GM19025 (cell line): Measurements from ENCODE around the gene ABCB4.

Experiments
- ATAC-seq: cut with Tn5 transposase; IDR thresholded peaks from one replicate; pipeline ENCODE4 v1.9.1; 2021; ENCODE audit warnings: mild to moderate bottlenecking, low read depth, moderate library complexity; ENCODE audit not compliant: unreplicated experiment

Gene ABCB4

DNA sequence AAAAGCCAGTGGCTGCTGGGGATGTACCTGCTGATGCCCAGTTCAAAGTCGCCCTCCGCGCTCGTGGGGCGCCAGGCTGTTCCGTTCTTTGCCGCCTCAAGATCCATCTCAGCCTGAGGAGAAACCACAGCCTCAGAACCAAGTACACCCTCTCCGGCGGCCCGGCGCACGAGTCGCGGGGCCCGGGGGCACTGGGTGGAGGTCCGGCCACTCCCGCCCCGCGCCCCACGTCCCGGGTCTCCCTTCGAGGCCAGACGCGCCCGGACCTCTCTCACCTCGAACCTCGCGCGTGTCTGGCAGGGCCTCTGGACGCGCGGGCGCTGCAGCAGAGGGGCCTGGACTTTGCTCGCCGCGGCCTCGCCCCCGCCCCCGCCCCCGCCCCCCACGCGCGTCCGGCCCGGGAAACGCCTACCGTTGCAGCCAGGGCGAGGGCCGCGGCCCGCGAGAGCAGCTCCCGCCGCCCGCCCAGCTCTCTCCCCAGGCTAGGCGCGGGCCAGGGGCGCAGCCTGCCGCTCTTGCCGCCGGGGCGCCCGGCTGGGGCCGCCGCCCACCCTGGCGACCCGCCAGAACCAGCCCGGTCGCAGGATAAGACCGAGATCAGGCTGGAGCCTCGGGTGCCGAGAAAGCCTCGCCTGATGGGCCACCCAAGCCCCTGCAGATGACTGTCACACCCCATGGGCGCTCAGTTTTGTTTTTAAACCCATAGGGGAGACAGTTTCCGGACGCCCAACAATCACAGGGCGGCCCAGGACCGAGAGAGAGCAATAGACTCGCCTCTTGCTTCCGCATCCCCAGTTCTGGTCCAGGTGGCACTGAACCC, at the start of gene ABCB4:
Gene ABCB4 (minus strand): TSS at position 322 of the 820 bp plus-strand sequence. CDS start 215 bp downstream, at position 107.
- ATAC-seq, result peak; percentile 35

DNA sequence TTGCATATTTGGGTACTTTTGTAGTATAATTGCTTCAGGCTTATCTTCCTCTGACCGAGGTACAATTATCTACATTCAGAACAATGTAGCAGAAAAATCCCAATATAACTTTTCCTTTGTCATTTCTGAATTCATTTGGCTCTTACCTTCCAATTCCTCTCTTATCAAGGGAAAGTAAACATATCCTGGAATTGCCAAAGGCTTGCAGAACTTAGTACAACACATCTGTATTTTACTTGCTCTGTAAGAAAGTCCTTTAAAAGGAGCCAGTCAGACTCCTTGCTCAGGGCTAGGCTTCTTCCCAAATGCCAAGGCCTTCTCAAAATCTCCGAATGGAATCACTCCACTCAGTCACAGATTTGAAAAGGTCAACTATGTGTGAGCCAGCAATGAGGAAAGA, 43.3 kb upstream of the ABCB4 start:
- ATAC-seq, result no peak

DNA sequence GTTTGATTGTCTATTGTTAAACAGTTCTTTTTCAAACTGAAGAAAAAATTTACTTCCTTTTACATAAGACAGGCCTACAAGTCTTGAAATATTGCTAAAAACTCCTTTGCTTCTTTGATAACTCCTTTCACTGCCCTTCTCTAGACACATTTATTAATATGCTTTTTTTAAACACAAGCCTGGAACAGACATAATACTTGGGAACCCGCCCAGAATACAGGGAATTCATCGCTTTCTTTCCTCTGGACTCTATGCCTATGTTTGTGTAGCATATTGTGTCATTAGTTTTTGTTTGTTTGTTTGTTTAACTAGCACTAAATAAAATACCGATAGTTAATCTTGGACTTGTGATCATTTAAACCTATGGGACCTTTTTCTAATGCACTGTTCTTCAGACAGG, 42.4 kb upstream of the ABCB4 start:
- no peak for ATAC-seq

DNA sequence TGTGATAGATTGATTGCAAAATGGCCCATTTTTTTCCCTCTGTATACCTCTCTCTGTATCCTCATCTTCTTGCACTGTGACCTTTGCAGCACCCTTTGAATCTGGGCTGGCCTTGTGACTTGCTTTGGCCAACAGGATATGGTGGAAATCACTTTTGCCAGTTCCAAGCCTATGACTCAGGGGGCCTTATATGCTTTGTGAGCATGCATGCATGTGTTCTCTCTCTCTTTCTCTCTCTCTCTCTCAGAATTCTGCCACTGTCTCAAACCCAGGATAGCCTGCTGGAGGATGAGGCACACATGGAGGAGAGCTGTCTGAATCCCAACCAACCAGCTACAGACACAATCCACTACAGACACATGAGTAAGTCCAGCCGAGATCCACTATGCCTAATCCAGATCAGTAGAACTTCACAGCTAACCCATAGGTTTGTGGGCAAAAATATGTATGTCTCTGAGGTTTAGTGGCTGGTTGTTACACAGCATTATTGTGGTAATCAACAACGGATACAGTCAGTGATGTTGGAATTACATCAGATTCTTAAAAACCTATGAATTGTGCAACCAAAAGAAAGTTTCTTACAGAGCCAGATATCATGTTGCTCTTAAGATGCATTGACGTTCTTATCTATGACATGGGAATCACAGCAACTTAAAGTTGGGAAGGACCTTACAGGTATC, 41.8 kb upstream of the ABCB4 start:
- no peak for ATAC-seq

DNA sequence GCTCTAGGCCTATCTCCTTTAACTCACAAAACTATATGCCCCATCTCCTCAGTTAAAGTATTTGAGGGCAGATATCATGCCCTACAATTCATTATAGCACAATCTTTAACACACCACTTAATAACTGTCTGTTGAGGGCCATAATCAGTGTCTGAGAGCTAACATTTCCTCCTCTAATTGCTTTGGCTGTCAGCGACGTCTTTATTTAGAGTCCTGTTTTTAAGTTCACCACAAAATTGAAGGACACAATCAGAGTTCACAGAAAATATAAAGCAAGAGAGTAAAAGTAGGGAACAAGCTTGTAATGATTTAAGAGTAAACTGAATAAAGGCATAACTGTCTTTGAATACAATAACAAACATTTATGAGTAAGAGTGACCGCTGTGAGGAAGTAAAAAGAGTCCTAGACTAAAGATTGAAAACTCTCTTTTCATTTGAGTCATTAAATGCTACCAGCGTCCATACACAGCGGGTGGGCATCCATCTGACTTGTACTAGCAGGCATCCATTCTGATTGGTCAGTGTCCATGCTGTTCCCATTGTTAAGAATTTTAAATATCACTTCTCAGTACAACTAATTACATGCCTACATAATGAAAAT, 38.4 kb upstream of the ABCB4 start:
- no peak for ATAC-seq

DNA sequence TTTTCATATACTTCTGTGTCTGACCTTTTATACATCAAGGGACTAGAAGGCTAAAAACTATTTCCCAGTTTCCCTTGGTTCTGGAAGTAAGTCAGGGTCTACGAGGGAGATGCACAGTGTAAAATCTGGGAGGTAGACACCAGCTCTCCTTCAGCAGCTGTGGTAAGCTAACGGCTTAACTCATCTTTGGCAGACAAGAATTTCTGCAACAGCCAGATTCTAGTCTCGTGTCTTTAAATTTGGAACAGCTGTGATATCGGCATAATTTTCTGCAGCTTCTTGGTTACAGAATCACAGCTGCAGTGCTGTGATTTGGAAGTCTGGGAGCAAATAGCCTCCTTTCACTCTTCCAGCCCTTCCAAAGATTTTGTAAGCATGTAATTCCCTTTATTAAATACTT, 37.4 kb upstream of the ABCB4 start:
- ATAC-seq, result no peak

DNA sequence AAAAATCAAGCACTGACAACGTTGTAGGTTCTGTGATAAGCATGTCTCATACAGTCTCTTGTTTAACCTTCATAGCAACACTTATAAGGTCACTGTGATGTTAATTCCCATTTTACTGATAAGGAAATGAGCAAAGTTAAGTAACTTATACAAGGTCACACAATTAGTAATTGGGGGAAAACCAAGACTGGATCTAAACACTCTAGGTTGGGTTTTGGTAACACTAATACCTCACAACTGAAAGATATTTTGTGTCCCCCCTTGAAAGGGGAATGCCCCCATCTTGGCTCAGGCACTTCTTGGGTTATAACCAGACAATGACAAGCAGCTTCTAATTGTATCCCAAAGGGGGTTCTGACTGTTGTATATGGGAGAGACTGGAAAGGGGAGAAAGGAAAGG, 36.0 kb upstream of the ABCB4 start:
- no peak for ATAC-seq

DNA sequence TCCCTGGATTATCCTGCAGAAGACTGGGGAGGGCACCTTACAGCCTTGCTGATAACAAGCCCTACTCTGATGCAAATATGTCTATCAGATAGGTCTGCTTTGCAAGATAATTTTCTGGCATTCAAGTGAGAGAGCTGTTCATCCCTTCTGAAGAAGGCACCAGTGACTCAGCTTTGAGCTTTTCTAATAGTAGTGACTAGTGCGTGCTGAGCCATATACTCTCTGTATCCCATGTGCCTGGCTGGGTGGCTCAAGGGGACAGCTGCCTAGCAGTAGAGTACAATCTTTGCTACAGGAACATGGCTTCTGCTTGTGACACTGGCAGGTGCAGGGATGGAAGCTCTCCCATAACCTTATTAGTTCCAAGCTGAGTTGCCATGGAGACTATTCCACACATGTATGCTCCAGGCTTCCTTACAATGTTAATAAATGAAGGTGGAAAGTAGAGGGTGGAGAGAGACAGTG, 35.0 kb upstream of the ABCB4 start:
- no peak for ATAC-seq

DNA sequence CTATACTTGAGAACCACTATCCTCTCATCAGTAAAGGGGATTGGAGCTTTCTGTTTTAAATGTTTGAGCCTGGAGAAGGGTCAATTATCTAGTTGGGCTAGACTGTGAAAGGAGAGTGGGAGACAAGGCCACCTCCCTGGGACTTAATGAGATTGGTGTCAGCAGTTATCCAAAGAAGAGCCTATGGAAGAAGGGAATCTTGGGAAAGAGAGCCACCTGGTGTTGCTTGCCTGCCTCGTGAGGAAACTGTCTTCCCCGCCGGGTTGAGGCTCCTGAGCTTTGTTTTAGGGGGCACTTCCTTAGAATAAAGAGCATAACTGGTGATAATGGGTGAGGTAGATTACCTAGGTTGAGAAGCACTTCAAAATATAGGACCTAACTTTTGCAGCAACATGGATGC, 32.0 kb upstream of the ABCB4 start:
- ATAC-seq, result no peak

DNA sequence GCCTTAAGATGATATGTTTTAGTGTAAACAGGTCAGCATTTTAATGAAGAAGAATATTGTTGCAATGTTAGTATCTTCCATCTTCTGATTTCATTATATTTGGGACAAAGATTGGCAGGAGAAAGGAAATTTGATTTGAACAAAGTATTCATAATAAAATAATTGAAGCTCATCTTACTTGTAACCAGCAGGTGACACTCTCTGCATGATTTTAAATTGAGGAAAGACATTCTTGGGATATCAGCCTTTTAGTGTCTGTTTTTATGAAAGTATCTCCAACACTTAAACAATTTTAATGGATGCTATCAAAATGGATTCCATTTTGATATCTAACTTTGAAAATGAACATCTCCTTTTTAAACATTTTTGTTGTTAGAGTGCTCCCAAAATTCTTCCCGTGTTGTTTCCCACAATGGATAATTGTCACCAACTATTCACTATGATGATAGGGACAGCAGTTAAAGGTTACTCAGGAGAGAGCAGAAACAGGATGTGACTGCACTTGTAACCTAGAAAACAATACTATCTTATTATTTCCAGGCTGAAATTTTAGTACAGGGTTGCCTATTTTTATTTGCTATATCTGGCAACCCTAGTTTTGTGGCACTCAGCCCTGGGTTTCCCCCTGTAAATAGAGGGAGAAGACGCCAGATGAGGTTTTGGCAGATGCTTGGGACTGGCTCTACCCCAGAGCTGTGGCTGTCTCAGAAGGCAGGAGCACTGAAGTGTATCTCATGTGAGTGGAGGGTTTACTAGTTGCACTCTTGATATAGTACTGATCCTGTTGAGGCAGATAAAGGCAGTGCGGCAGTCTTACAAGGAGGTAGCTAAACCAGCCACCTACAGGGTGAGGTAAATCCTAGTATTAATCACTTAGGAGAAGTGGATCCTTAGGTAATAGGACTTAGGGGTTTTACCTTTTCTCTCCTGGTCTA, 31.0 kb upstream of the ABCB4 start:
- ATAC-seq, result no peak

DNA sequence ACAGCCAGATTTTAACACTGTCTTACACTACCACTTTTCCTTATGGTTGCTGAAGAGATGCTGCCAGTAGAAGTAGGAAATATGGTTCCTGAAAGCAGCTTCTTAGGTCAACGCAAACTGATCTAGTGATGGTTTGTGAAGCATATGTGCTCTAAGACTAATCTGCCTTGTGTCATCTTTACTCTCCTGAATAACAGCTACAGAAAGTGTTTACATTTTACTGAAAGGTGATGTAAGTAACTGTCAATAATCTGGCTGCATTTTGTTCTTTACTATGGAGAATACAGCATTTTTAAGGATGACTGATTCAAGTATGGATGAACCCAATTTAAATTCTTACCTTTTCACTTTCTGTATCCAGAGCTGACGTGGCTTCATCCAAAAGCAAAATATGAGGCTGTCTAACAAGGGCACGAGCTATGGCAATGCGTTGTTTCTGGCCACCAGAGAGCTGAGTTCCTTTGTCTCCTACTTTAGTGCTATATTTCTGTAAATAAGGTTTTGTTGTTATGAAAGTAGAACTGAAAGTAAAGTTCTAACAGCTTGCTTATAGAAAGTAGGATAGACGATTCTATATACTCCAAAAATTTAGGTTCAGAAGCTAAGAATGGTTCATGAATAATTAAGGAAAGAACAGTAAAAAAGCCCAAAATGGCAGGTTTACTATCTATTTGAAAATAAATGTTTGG, 30.2 kb upstream of the ABCB4 start:
- peak; percentile 41 for ATAC-seq

DNA sequence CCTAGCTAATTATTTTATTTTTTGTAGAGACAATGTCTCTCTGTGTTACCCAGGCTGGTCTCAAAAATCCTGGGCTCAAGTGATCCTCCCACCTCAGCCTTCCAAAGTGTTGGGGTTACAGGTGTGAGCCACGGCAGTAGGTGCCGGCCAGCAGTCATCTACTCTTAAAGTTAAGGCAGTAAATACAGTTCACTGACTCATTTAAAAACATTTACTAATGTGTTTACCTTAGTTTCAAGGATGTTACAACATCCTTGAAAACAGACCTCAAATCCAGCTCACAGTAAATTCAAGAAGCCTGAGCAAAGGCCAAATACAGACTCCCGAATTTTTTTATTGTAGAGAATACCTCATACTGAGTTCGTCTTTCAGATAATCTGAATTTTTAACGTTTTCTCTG, 29.6 kb upstream of the ABCB4 start:
- ATAC-seq, result no peak

DNA sequence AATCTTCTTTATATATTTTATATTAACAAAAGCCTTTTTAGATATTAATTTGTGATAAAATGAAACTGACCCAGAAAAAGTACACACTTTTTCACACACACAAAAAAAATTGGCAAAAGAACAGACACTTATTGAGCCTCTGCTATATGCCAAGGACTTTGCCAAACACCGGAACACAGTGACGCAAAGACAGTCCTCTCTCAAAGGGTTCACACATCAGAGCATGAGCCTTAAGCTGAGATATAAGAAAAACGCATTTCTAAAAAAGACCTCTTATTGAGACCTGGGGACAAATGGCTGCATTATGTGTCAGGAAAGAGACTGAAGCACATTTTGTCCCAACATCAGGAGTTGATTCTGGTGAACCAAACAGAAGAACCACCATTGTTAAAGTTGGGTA, 24.0 kb upstream of the ABCB4 start:
- no peak for ATAC-seq

DNA sequence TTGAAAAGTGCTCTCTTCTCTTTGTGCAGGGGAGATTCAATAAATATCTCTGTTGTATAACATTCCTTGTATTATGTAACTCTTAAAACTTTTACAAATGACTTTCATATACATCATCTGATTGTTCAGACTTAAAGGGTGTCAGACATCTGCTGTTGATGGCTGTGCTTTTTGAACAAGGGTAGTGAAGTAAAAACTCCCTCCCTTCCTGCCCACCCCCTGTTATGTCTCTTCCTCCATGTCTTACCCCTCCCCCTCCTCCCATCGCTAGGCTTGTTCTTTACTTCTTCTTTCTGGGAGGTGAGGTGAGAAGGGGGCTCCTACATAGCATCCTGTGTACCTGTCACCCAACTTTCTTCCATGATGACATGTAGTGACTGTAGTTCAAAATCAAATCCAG, 23.4 kb upstream of the ABCB4 start:
- no peak for ATAC-seq

DNA sequence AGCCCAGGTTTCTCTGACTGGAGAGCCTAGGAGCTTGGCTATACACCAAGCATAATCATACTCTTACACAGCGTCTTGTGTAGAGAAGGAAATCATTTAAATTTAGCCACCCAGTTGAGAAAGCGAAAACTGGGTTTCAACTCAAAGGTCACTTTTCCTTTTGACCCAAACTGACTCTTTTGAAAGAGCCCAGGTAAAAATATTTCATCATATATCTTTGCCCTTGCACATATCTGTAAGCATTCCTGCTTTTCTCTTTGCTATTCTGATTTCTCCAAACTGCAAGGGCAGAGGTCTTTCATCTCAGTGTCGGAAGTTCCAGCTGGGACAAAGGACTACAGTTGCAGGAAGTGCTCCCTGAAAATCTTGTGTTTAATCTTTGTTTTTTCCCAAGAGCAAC, 22.0 kb upstream of the ABCB4 start:
- ATAC-seq, result no peak

DNA sequence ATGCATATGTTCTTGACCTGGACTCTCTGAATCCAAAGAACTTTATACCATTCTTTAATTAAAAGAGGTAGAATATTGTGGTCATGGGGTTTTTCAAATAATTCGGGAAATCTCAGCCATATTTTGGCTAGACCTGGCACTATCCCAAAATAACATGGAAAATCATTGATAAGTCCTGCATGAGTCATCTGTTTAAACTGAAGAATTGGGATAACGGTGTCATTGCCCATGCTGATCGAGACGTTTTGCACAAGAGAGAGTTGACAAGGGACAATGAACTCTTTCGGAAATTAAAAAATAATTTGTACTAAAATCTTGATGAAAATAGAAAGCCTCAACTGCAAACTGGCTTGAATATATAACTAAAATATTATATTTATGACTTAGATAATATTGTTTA, 19.9 kb upstream of the ABCB4 start:
- no peak for ATAC-seq

DNA sequence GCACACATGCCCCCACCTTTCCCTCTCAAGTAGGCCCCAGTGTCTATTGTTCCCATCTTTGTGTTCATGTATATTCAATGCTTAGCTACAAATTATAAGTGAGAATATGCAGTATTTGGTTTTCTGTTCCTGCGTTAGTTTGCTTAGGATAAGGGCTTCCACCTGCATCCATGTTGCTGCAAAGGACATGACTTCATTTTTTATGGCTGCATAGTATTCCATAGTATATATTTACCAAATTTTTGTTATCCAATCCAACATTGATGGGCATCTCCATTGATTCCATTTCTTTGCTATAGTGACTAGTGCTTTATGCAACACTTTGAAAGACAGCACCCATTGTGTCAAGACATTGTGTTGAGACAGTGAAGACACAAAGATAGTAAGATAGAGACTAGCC, 19.0 kb upstream of the ABCB4 start:
- ATAC-seq, result no peak

DNA sequence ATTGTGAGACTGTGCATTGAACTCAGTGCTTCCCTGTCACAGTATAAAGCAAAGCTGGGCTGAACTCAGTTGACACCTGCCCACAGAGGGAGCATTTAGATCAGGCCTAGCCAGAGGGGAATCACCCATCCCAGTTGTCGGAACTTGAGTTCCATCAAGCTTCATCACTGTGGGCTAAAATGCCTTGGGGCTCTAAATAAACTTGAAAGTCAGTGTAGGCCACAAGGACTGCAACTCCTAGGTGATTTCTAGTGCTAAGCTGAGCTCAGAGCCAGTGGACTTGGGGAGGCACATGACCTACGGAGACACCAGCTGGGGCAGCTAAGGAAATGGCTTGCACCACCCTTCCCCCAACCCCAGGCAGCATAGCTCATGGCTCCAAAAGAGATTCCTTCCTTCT, 7.7 kb upstream of the ABCB4 start:
- ATAC-seq, result no peak

DNA sequence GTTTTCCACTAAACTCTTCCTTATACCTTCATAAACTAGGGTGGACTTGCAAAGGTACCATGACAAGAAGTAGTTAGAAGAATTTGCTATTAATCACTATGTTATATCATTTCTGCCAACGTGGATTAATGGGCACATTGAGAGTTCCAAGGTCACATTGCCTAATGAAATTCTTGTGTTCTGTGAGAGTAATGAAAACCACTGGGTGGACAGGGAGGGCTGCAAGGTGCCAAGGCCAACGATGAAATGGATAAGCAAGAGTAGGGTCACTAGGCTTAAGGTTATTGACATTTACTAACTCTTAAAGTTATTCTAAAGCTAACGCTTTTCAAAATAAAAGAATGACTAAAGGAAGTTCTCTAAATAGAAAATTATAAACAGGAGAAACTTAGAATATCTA, 6.6 kb upstream of the ABCB4 start:
- no peak for ATAC-seq

DNA sequence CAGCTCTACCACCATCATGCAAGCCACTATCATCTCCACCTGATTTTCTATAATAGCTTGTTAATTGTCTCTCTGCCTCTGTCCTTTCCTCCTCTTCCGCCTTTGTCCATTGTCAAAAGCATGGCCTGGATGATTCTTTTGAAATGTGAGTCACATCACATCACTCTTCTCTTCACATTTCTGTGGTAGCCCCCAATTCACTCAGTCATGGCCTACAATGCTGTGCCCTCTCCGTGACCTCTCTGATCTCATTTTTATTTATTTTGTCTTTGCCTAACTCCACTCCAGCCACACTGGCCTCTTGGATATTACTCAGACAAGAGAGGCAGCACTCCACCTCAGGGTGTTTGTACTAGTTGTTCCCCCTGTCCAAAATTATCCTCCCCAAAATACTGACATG, 4.9 kb upstream of the ABCB4 start:
- ATAC-seq, result no peak
